ENCODE results near the gene PDPR. TPM values are rescaled to one million over a fixed set of nuclear protein-coding genes. Genes with fewer than 3 reads are reported as not detected.
A peak's percentile ranks its signal among the peaks of the same experiment; 100 is the strongest.
"Not testable (repeated sequence)": the region's sequence is repeated elsewhere in the genome, so short reads cannot be mapped to it uniquely, and the experiment has no call there.

The PDPR gene
- total RNA-seq, result 10 to 100 TPM; 16.4 to 28.5 (median 21.5) TPM
- polyA plus RNA-seq, result 10 to 100 TPM in 1 of 3 donors, 1 to 10 TPM in 2; 2.8 to 11.0 (median 3.0) TPM

DNA sequence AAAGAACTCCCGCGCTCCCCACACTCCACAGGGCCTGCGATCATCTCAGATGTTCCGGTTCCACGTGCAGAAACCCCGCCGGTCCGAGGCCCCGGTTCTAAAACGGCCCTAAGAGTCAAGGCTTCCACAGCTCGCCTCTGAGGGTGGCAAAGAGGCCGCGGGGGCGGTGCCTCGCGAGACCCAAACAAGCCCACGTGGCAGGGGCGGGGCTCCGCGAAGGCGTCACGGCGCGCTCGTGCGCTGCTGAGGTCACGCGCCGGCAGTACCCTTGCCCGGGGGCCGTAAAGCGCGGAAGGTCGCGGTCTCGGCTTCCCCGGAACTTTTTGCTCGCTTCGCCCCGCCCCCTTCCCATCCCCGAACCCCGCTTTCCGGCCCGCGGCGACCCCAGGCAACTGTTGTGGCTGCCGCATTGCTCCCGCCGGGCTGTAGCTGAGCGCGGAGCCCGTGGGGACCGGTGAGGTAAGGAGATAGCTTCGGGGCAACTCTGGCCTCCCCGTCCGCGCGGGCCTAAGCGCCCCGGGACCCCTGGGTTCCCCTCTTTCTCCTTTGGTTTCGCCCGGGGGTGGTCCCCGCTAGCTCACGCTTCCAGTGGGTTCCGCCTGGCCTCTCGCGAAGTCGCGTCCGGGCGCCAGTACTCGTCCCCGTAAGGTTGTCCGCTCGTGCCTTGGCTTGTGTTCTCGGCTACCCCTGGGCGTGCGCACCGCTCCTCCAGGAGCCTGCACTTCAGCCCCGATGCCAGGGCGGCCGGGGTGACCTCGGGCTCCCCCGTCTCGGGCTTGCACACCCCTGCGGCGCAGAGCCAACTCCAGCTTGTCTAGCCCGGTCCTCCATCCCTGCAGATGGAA lies at the start of gene PDPR:
Gene PDPR, plus strand, starts transcription at position 351 of the 845 bp plus-strand sequence. CDS start 6,161 bp downstream, outside the sequence.
- H3K36me3 ChIP-seq; H3K9me3 ChIP-seq; H3K27me3 ChIP-seq; intact Hi-C loops (cut with DNase I): not testable (repeated sequence)
- WGBS, 2 donors, result 0 to 1% methylated on average over 82 to 86 of the region's 88 CpGs
- DNase-seq, result peak; percentile 97
- peak; percentile 29 to 83 (median 54) for TF ChIP-seq POLR2AphosphoS5 (IDR thresholded peaks at IDR 0.05)
- TF ChIP-seq EP300 (IDR thresholded peaks at IDR 0.05), result peak in 2 of 4 donors; percentile 22 to 72
- H3K27ac ChIP-seq, result peak within 1 kb of the TSS; percentile 78 to 87 (median 81)
- H3K4me3 ChIP-seq, result peak within 1 kb of the TSS; percentile 64 to 79 (median 74)
- H3K4me1 ChIP-seq, result peaks cover 0 to 12% (median 8%) of the 10 kb centered on the region in 4 donors

- H3K9me3 ChIP-seq; intact Hi-C loops (cut with DNase I); H3K27me3 ChIP-seq; H3K36me3 ChIP-seq: not testable (repeated sequence)
- Histone ChIP-seq H3K27ac (peak overlapping the region; percentile 88 to 94 (median 90)), H3K4me1 (peaks cover 0 to 12% (median 6%) of the 10 kb centered on the region in 4 donors), H3K4me3 (peak overlapping the region; percentile 67 to 92 (median 82))
- TF ChIP-seq CTCF (IDR thresholded peaks at IDR 0.05), result peak in 1 of 4 experiments; percentile 16
- DNase-seq, result peak; percentile 77
- WGBS, 2 donors, result 1 to 2% methylated on average over 22 of the region's 22 CpGs
These were observed 49.2 kb upstream of the PDPR start for GRCh38 chr16:70064841-70065370.

DNA sequence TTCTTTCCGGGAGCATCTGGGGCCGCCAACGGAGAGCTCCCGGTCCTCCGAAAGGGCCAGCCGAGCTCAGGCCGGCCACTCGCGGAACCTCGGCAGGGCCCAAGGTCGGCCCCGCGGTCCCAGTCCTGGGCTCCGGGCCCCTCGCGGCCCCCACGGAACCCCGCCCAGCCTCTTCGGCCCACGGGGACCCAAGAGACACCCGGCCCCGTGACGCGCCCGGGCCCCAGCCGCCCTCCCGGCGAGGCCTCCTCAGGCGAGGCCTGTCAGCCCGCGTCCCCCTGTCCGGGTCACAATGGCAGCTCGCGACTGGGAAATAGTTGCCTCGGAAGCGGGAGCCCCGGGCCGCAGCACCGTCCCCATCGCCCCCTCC lies 48.8 kb upstream of the PDPR start:
- DNase-seq; H3K9me3 ChIP-seq; H3K27me3 ChIP-seq; intact Hi-C loops (cut with DNase I); H3K36me3 ChIP-seq: not testable (repeated sequence)
- 0 to 1% methylated on average over 33 to 34 of the region's 40 CpGs for WGBS, 2 donors
- H3K4me3 ChIP-seq, result peak overlapping the region; percentile 67 to 92 (median 82)
- peak overlapping the region; percentile 88 to 94 (median 90) for H3K27ac ChIP-seq
- peaks cover 0 to 12% (median 6%) of the 10 kb centered on the region in 4 donors for H3K4me1 ChIP-seq

DNA sequence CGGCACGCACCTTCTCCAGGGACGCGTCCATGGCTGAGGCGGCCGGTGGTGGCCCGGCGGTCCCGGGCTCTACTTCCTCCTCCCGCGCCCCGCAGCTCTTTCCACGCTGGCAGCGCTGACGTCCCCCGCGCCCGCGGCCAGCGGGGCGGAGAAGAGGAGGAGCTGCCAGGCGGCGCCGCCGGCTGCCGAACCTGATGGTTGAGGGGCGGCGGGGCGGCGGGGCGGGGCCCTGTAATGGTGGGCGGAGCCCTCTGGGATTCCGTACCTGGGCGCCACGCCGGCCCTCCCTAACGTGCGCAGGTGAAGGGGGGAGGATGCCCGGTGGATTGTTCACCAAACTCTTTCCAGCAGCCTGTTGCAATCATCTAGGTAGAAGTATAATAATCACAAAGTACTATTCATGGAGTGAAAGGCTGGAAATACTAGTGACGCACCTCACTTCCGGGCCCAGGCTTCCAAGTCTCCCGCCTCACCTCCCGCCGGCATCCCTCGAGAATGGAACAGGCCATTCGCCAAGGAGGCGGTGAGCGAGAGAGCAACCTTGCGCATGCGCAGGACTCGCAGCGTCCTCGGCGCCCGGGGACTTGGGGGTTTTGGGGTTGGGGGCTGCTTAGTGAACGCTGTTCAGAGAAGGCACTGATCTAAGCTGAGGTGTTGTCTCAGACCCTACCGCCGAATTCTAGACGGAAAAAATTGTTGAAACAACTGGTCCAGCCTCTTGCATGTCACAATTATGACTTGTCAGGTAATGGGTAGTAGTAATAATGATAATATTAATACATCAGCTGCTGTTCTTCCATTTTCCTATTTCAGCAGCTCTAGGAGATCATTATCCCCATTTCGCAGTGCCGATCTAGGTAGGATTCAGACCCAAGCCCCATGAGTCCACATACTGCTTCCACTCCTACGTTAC lies 48.1 kb upstream of the PDPR start:
- H3K36me3 ChIP-seq; intact Hi-C loops (cut with DNase I); H3K27me3 ChIP-seq; H3K9me3 ChIP-seq: not testable (repeated sequence)
- H3K27ac ChIP-seq, result peak overlapping the region; percentile 88 to 94 (median 90)
- peak overlapping the region; percentile 67 to 92 (median 82) for H3K4me3 ChIP-seq
- peak; percentile 92 for DNase-seq
- TF ChIP-seq POLR2A (IDR thresholded peaks at IDR 0.05) (peak in 1 of 2 donors; percentile 51), POLR2AphosphoS5 (IDR thresholded peaks at IDR 0.05) (peak; percentile 17 to 81 (median 58))
- H3K4me1 ChIP-seq, result peaks cover 0 to 12% (median 6%) of the 10 kb centered on the region in 4 donors
- WGBS, 2 donors, result 0 to 1% methylated on average over 62 of the region's 62 CpGs

- H3K27me3 ChIP-seq; H3K36me3 ChIP-seq; H3K9me3 ChIP-seq; intact Hi-C loops (cut with DNase I); DNase-seq: not testable (repeated sequence)
- 8 to 27% methylated on average over 13 of the region's 14 CpGs for WGBS, 2 donors
- H3K4me1 ChIP-seq, result peaks cover 0 to 12% (median 6%) of the 10 kb centered on the region in 4 donors
- peak overlapping the region in 3 of 4 donors; percentile 67 to 92 (median 83) for H3K4me3 ChIP-seq
- peak overlapping the region; percentile 88 to 94 (median 90) for H3K27ac ChIP-seq
These were observed 47.4 kb upstream of the PDPR start for GRCh38 chr16:70066751-70067150.

DNA sequence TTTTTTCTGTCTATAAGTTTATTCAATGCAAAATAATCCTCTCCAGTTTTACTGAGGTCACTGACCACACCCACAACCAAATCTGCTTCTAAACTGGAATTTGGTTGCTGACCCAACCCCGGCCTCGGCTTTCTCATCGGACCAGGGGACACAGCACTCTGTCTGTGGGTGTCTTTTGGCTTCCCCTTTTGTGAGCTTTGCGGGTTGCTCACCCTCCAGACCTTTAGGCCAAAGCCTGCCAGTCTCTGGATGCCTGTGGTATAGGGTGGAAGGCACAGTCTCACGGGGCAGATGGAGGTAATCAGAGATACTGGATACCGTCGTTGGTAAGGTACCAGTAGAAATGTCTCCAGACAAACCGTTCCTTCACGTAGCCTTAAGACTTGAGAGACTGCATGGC lies 35.1 kb upstream of the PDPR start:
- intact Hi-C loops (cut with DNase I); H3K36me3 ChIP-seq; H3K27me3 ChIP-seq; H3K9me3 ChIP-seq; DNase-seq; H3K4me1 ChIP-seq; H3K27ac ChIP-seq; H3K4me3 ChIP-seq: not testable (repeated sequence)
- WGBS, 2 donors, result 89 to 95% methylated on average over 9 of the region's 9 CpGs

GRCh38 chr16:70081219-70081618 lies 32.9 kb upstream of the PDPR start:
- 85 to 89% methylated on average over 7 of the region's 7 CpGs for WGBS, 2 donors
- H3K4me1 ChIP-seq; DNase-seq; H3K9me3 ChIP-seq; H3K27me3 ChIP-seq; intact Hi-C loops (cut with DNase I); H3K36me3 ChIP-seq; H3K27ac ChIP-seq; H3K4me3 ChIP-seq: not testable (repeated sequence)

DNA sequence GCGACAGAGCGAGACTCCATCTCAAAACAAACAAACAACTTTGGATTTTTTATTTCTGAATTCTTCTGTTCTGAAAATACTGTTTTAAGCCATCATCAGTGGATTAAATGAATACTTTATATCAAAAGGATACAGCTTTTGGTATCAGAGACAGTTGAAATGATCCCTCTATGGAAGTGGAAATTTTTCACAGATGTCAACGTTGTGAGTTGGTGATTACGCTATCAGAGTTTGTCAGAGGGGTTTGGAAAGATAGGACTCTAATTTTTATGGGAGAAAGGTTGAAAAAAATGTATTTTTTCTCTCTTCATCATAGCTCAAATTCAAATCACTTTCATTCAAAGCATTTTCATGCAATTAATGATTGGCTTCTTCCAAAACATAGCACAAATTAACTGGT lies 30.2 kb upstream of the PDPR start:
- DNase-seq; H3K36me3 ChIP-seq; H3K27ac ChIP-seq; H3K9me3 ChIP-seq; H3K27me3 ChIP-seq; H3K4me3 ChIP-seq; H3K4me1 ChIP-seq; intact Hi-C loops (cut with DNase I): not testable (repeated sequence)
- 92 to 93% methylated on average over 4 of the region's 4 CpGs for WGBS, 2 donors

DNA sequence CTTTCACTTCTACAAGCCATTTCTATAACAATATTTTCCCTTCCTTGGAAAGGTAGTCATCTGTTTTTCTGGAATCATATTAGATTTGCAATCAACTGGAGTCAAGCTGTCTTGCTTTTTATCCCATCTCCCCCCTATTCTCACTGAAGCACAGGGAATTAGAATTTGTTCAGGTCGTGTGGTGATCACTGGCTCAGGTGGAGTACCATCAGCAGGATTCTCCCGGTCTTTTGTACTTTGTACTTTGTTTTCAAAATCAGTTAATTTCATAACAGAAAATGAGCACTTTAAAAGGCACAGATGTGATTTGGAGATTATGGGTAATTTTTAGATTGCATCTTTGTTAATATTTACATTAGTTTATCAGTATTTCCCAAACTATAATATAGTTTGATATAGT lies 26.0 kb upstream of the PDPR start:
- H3K4me3 ChIP-seq; DNase-seq; intact Hi-C loops (cut with DNase I); H3K27me3 ChIP-seq; H3K36me3 ChIP-seq; H3K27ac ChIP-seq; H3K4me1 ChIP-seq; H3K9me3 ChIP-seq: not testable (repeated sequence)
- 15 to 63% methylated on average over 2 of the region's 2 CpGs for WGBS, 2 donors

DNA sequence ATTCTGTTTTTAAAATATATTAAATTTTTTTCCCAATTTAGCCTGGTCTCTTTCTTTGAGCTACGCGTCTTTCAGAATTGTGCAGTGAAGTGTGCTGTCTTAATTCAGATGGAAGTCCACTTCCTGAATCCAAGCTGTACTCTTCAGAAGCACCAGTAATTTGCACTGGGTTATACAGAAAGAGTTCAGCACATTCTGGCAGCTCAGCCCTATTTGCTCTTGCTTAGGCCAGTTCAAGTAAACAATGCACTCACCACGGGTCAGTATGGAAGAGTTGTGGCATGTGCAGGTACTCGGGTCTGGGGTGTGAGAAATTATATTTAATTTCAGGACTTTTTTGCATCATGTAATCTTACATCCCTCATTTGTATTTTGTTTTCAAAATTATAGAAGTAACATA lies 25.3 kb upstream of the PDPR start:
- H3K27me3 ChIP-seq; DNase-seq; H3K4me1 ChIP-seq; H3K36me3 ChIP-seq; intact Hi-C loops (cut with DNase I); H3K27ac ChIP-seq; H3K4me3 ChIP-seq; H3K9me3 ChIP-seq: not testable (repeated sequence)
- WGBS, 2 donors, result 88 to 93% methylated on average over 2 of the region's 4 CpGs

Data from sigmoid colon (tissue), 7 donors.